CD4-positive, alpha-beta T cell treated with Interleukin-12 subunit alpha and Interleukin-12 subunit beta, for 1 hour (primary cell): Measurements from ENCODE around the gene AGRN.
"Not testable (repeated sequence)": the region's sequence is repeated elsewhere in the genome, so short reads cannot be mapped to it uniquely, and the experiment has no call there.

Experiments used
- DNase-seq: peaks from one replicate; pipeline ENCODE4 v3.0.0-alpha.2; 2020

AGRN gene

GRCh38 chr1:1054099-1054700 is 34.3 kb downstream of the AGRN start:
- no peak for DNase-seq

- no peak for DNase-seq
Measured at GRCh38 chr1:1054971-1055370, 35.1 kb downstream of the AGRN start.

GRCh38 chr1:1055841-1056736 is 36.2 kb downstream of the AGRN start:
- no peak for DNase-seq

- DNase-seq, result not testable (repeated sequence)
Measured at GRCh38 chr1:1057769-1058087, 37.8 kb downstream of the AGRN start.

- DNase-seq, result no peak
Measured at GRCh38 chr1:1058088-1058905, 38.4 kb downstream of the AGRN start.

- peak; percentile 44 for DNase-seq
Measured at GRCh38 chr1:1058921-1059493, 39.1 kb downstream of the AGRN start.

- peak; percentile 91 for DNase-seq
Measured at GRCh38 chr1:1059494-1060280, 39.8 kb downstream of the AGRN start.

- no peak for DNase-seq
Measured at GRCh38 chr1:1060281-1061000, 40.5 kb downstream of the AGRN start.

GRCh38 chr1:1061682-1062345 is 41.9 kb downstream of the AGRN start:
- no peak for DNase-seq

- no peak for DNase-seq
Measured at GRCh38 chr1:1062348-1063163, 42.6 kb downstream of the AGRN start.

- DNase-seq, result no peak
Measured at GRCh38 chr1:1063261-1063944, 43.5 kb downstream of the AGRN start.

GRCh38 chr1:1063945-1064831 is 44.3 kb downstream of the AGRN start:
- DNase-seq, result peak; percentile 80

- DNase-seq, result no peak
Measured at GRCh38 chr1:1065265-1065939, 45.5 kb downstream of the AGRN start.

GRCh38 chr1:1065940-1066304 is 46.0 kb downstream of the AGRN start:
- not testable (repeated sequence) for DNase-seq

- DNase-seq, result no peak
Measured at GRCh38 chr1:1066403-1067283, 46.7 kb downstream of the AGRN start.

GRCh38 chr1:1067284-1067859 is 47.5 kb downstream of the AGRN start:
- DNase-seq, result no peak
